Measurements from ENCODE around the gene TSPAN16. TPM values are rescaled to one million over a fixed set of nuclear protein-coding genes. Genes with fewer than 3 reads are reported as not detected.

TSPAN16 gene
- total RNA-seq, 1 experiment from 2014 or later: not detected

DNA sequence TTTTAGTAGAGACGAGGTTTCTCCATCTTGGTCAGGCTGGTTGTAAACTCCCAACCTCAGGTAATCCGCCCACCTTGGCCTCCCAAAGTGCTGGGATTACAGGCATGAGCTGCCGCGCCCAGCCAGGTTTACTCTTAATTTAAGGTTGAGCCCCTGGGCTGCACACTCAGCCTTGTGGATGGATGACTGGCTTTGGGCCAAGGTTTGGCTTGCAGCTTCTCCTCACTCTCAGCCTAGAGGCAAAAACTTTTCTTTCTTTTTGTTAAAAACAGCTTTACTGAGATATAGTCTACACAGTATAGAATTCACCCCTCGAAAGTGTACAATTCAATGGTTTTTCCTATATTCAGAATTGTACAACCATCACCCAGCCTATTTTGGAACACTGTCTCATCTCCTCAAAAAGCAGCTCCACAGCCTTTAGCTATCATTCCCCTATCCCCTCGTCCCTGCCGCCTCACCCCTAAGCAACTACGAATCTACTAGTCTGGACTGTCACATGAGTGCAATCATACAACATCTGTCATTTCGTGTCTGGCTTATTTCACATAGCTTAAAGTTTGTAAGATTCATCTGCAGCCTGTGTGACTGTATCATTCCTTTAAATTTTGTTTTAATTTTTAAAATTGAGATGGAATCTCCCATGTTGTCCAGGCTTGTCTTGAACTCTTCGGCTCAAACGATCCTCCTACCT, 14.5 kb upstream of the TSPAN16 start:
- Histone ChIP-seq H3K4me2 (ENCODE audit: insufficient read depth, insufficient read length, low read length) (no peak overlapping the region), H3K79me2 (ENCODE audit: insufficient read depth, low read length) (no peaks in the 10 kb centered on the region), H3K23me2 (ENCODE audit: insufficient read length, low read depth, low read length, poor library complexity, severe bottlenecking) (no peaks in the 10 kb centered on the region), H3K27me3 (ENCODE audit: insufficient read depth, low read length) (no peaks in the 10 kb centered on the region), H3K23ac (ENCODE audit: insufficient read length, low read depth, low read length) (no peak overlapping the region), H3K4me1 (ENCODE audit: insufficient read depth, low read length) (no peaks in the 10 kb centered on the region), H3K18ac (ENCODE audit: insufficient read length, low read depth, low read length) (no peak overlapping the region), H2BK120ac (ENCODE audit: low read depth, low read length, poor library complexity, severe bottlenecking) (no peak overlapping the region), H2AK5ac (ENCODE audit: insufficient read length, low read length) (no peak overlapping the region), H3K56ac (ENCODE audit: insufficient read length, low read depth, low read length) (no peak overlapping the region), H2AFZ (ENCODE audit: low read length) (no peak overlapping the region), H3K14ac (ENCODE audit: insufficient read depth, low read length) (no peak overlapping the region), H2BK20ac (ENCODE audit: low read depth, low read length, poor library complexity, severe bottlenecking) (no peak overlapping the region), H3K27ac (ENCODE audit: insufficient read length, low read depth, low read length) (no peak overlapping the region), H3K9ac (ENCODE audit: extremely low read depth, insufficient read length, low read length) (no peak overlapping the region), H3K9me3 (ENCODE audit: control insufficient read depth, low read depth, low read length) (no peaks in the 10 kb centered on the region), H4K20me1 (ENCODE audit: control insufficient read depth, insufficient read depth, insufficient read length) (no peaks in the 10 kb centered on the region), H4K91ac (ENCODE audit: insufficient read length, low read depth, low read length) (no peak overlapping the region), H2BK12ac (ENCODE audit: insufficient read length, low read depth, low read length) (no peak overlapping the region), H3K4ac (ENCODE audit: low read depth, low read length) (no peak overlapping the region), H4K8ac (replicated peaks; ENCODE audit: insufficient read length, low read depth, low read length) (no peak overlapping the region), H3T11ph (ENCODE audit: low read length) (no peak overlapping the region), H2BK15ac (ENCODE audit: low read depth, low read length) (no peak overlapping the region), H3K79me1 (ENCODE audit: insufficient read depth, low read depth, low read length, poor library complexity, severe bottlenecking) (no peaks in the 10 kb centered on the region), H2BK5ac (ENCODE audit: insufficient read length, low read length) (no peak overlapping the region), H4K5ac (ENCODE audit: insufficient read length, low read depth, low read length) (no peak overlapping the region)
- no peak overlapping the region for H3K4me3 Mint-ChIP-seq
- DNase-seq: no peak
- no CpG with 5 or more reads among the region's 11 CpGs for WGBS (ENCODE audit: extremely low coverage, insufficient read length, low lambda C conversion rate)
- H3K4me1 Mint-ChIP-seq: peaks cover 3 to 6% of the 10 kb centered on the region in 2 experiments
- TF ChIP-seq, protein P1, sequence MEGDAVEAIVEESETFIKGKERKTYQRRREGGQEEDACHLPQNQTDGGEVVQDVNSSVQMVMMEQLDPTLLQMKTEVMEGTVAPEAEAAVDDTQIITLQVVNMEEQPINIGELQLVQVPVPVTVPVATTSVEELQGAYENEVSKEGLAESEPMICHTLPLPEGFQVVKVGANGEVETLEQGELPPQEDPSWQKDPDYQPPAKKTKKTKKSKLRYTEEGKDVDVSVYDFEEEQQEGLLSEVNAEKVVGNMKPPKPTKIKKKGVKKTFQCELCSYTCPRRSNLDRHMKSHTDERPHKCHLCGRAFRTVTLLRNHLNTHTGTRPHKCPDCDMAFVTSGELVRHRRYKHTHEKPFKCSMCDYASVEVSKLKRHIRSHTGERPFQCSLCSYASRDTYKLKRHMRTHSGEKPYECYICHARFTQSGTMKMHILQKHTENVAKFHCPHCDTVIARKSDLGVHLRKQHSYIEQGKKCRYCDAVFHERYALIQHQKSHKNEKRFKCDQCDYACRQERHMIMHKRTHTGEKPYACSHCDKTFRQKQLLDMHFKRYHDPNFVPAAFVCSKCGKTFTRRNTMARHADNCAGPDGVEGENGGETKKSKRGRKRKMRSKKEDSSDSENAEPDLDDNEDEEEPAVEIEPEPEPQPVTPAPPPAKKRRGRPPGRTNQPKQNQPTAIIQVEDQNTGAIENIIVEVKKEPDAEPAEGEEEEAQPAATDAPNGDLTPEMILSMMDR (conservative IDR thresholded peaks at IDR 0.05): no peak
- H3K27me3 Mint-ChIP-seq (ENCODE audit: low read depth): peaks cover 12% of the 10 kb centered on the region
- H3K9me3 Mint-ChIP-seq: peaks cover 20 to 21% of the 10 kb centered on the region in 2 experiments
- peaks cover 0 to 10% (median 2%) of the 10 kb centered on the region in 3 experiments; a peak in 5 of 7 replicates for H3K36me3 Mint-ChIP-seq (ENCODE audit: insufficient read depth in 1 of 3, low read depth in 3 of 3)
- H3K27ac Mint-ChIP-seq: no peak overlapping the region; a peak in 1 of 7 replicates

Measured in H9 (cell line).